Naive thymus-derived CD8-positive, alpha-beta T cell (primary cell): ENCODE results near the gene LMF1. TPM values are rescaled to one million over a fixed set of nuclear protein-coding genes. Genes with fewer than 3 reads are reported as not detected.
"Not testable (repeated sequence)": the region's sequence is repeated elsewhere in the genome, so short reads cannot be mapped to it uniquely, and the experiment has no call there.

Experiments
- ATAC-seq, 2 donors: fragments of 150-1000 bp; cut with Tn5 transposase in 1 of 2; sonication (Bioruptor Pico), chemical (Tn5 transposase) in 1 of 2; 1 replicate in 1 of 2; 2 replicates in 1 of 2; pipeline ENCODE4 v1.10.0; 2021; ENCODE audit warnings: mild to moderate bottlenecking in 2 of 2, moderate library complexity in 2 of 2
- POLR2A ChIA-PET: fragments of 350-600 bp; sonication (Branson Sonifier 250); formaldehyde crosslinking; loops from one replicate; lab custom pipeline; 2021; ENCODE audit warnings: antibody characterized with exemption; lab: Charles Lee
- DNase-seq, 10 donors: peaks; one replicate each; pipeline versions ENCODE4 v3.0.0 to v3.0.0-alpha.2; 2020 to 2022
- H3K27ac Mint-ChIP-seq, 10 donors: one replicate each; pipeline ENCODE4 v1.8.0; 2020 to 2022; ENCODE audit warnings: mild to moderate bottlenecking in 10 of 10, mixed read lengths in 10 of 10, moderate library complexity in 4 of 10, inconsistent platforms in 1 of 10
- H3K27me3 Mint-ChIP-seq, 5 donors: one replicate each; pipeline ENCODE4 v1.8.0; 2021 to 2022; ENCODE audit warnings: mixed read lengths in 5 of 5
- H3K36me3 Mint-ChIP-seq, 3 donors: one replicate each; pipeline ENCODE4 v1.8.0; 2020 to 2022; ENCODE audit warnings: mixed read lengths in 3 of 3, mild to moderate bottlenecking in 2 of 3, inconsistent platforms in 1 of 3
- H3K4me1 Mint-ChIP-seq, 4 donors: one replicate each; pipeline ENCODE4 v1.8.0; 2021 to 2022; ENCODE audit warnings: mixed read lengths in 4 of 4
- H3K4me3 Mint-ChIP-seq, 10 donors: one replicate each; pipeline ENCODE4 v1.8.0; 2020 to 2022; ENCODE audit warnings: mild to moderate bottlenecking in 10 of 10, mixed read lengths in 10 of 10, moderate library complexity in 6 of 10, inconsistent platforms in 1 of 10
- H3K9me3 Mint-ChIP-seq, 9 donors: one replicate each; pipeline ENCODE4 v1.8.0; 2020 to 2022; ENCODE audit warnings: mixed read lengths in 9 of 9, mild to moderate bottlenecking in 3 of 9, inconsistent platforms in 1 of 9, moderate library complexity in 1 of 9
- polyA plus RNA-seq, 3 donors: library from polyadenylated mRNA; unstranded; fragments of 300-500 nt; fragmentation: Illumina TruSeq; gene quantifications; one replicate each; pipeline ENCODE4 v1.2.3, GENCODE V29; 2021
- total RNA-seq, 8 experiments: library from RNA in 2 of 8; stranded (reverse) in 2 of 8; gene quantifications; one replicate each; pipeline ENCODE4 v1.2.3 and lab custom pipeline; 2021 to 2026

The LMF1 gene
- total and polyA plus RNA-seq, 5 experiments from 2014 or later = 12.2 to 45.1 (median 13.6) TPM

GRCh38 chr16:891353-891740 is 79.4 kb downstream of the LMF1 start:
- Mint-ChIP-seq H3K36me3 (peaks cover 0 to 9% (median 3%) of the 10 kb centered on the region in 3 donors), H3K4me3 (no peak overlapping the region), H3K27me3 (no peaks in the 10 kb centered on the region), H3K9me3 (no peaks in the 10 kb centered on the region), H3K27ac (no peak overlapping the region), H3K4me1 (peaks cover 0 to 3% (median under 1%) of the 10 kb centered on the region in 4 donors)
- ATAC-seq = no peak
- DNase-seq = no peak
- POLR2A ChIA-PET = no interaction called here

GRCh38 chr16:890716-891352 is 80.0 kb downstream of the LMF1 start:
- POLR2A ChIA-PET = no interaction called here
- Mint-ChIP-seq H3K4me3 (no peak overlapping the region), H3K27ac (peak overlapping the region in 1 of 10 donors; percentile 40), H3K27me3 (no peaks in the 10 kb centered on the region), H3K4me1 (peaks cover 0 to 3% (median under 1%) of the 10 kb centered on the region in 4 donors), H3K9me3 (peaks cover 0 to 3% (median 0%) of the 10 kb centered on the region in 9 donors), H3K36me3 (peaks cover 0 to 9% (median 3%) of the 10 kb centered on the region in 3 donors)
- DNase-seq (no peak), ATAC-seq (no peak)

DNA sequence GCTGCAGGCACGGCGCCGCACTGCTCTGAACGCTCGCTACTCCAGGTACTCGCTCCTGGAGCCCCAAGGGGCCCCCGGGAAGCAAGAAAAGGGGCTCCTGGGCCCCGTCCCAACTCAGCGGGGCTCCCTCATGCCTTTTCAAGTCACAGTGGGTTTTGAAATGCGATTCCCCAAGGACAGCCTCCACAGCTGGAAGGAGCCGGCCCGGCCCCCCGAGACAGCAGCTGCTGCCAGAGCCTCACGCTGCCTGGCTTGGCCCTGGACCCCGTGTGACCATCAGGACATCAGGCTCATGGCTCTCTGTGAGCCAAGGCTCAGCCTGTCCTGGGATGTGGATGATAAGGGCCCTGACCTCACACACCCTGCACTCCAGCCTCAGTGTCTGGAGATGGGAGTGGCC is 80.6 kb downstream of the LMF1 start:
- Mint-ChIP-seq H3K9me3 (peaks cover 0 to 4% (median 0%) of the 10 kb centered on the region in 9 donors), H3K27me3 (no peaks in the 10 kb centered on the region), H3K4me3 (no peak overlapping the region), H3K4me1 (peaks cover 0 to 3% (median under 1%) of the 10 kb centered on the region in 4 donors), H3K27ac (peak overlapping the region in 1 of 10 donors; percentile 40), H3K36me3 (peaks cover 0 to 9% (median 3%) of the 10 kb centered on the region in 3 donors)
- DNase-seq (no peak), ATAC-seq (no peak)
- POLR2A ChIA-PET = no interaction called here

DNA sequence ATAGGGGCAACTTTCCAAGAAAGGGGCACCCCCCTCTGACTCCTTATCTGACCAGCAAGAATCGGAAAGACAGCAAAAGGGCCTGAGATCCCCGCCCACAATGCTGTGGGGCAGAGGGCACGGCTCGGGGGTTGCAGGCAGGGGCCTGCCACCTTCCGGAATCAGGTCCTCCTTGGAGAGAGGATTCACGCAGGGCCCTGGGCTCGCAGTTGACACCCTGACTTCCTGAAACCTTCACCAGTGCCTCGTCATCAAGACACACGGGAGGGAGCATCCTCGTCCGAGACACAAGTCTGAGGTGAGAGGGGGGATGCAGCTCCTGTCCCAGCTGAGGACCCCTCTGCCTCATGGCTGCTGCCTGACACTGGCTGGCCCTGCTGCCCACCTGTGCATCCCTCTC is 81.2 kb downstream of the LMF1 start:
- Mint-ChIP-seq H3K36me3 (peaks cover 0 to 9% (median 3%) of the 10 kb centered on the region in 3 donors), H3K27me3 (no peaks in the 10 kb centered on the region), H3K27ac (no peak overlapping the region), H3K9me3 (peaks cover 0 to 4% (median 0%) of the 10 kb centered on the region in 9 donors), H3K4me1 (peaks cover 0 to 3% (median under 1%) of the 10 kb centered on the region in 4 donors), H3K4me3 (no peak overlapping the region)
- no peak for ATAC-seq
- no peak for DNase-seq
- POLR2A ChIA-PET = no interaction called here

- peaks cover 0 to 4% (median 0%) of the 10 kb centered on the region in 9 donors for H3K9me3 Mint-ChIP-seq
- H3K4me1 Mint-ChIP-seq = peaks cover 0 to 1% (median 0%) of the 10 kb centered on the region in 4 donors
- H3K27me3 Mint-ChIP-seq = no peaks in the 10 kb centered on the region
- H3K27ac Mint-ChIP-seq = no peak overlapping the region
- ATAC-seq = no peak
- POLR2A ChIA-PET = no interaction called here
- H3K36me3 Mint-ChIP-seq = peaks cover 0 to 9% (median 3%) of the 10 kb centered on the region in 3 donors
- DNase-seq = no peak
- H3K4me3 Mint-ChIP-seq = no peak overlapping the region
Measured at GRCh38 chr16:888901-889570, 81.7 kb downstream of the LMF1 start.

DNA sequence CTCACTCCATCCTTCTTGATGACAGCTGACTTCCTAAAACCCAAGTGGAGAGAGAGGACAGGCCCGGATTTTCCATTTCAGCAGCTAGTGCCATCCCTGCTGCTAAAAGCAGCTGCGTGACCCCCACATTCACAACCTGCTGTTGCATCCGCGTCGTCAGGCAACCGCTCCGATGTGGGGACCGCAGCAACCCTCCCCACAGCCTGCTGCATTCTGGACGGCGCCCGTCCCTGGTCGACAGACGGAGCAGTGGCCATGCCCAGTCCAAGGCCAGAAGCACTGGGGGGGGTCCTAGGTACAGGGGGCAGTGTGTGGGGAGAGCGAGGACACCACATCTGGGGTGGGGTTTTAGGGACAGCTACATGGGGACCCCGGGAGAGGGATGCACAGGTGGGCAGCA is 82.3 kb downstream of the LMF1 start:
- not testable (repeated sequence) for H3K9me3 Mint-ChIP-seq

GRCh38 chr16:887846-888245 is 82.9 kb downstream of the LMF1 start:
- no peaks in the 10 kb centered on the region for H3K4me1 Mint-ChIP-seq

More for the DNA sequence above, 82.3 kb downstream of the LMF1 start:
- H3K27ac Mint-ChIP-seq, ATAC-seq, POLR2A ChIA-PET, DNase-seq, H3K36me3 Mint-ChIP-seq, H3K27me3 Mint-ChIP-seq, H3K4me3 Mint-ChIP-seq, H3K4me1 Mint-ChIP-seq: not testable (repeated sequence)

GRCh38 chr16:886802-887731 is 83.7 kb downstream of the LMF1 start:
- H3K27ac Mint-ChIP-seq = no peak overlapping the region
- peak in 1 of 10 donors; percentile 55 for DNase-seq
- POLR2A ChIA-PET = no interaction called here
- no peak for ATAC-seq
- H3K4me1 Mint-ChIP-seq = no peaks in the 10 kb centered on the region
- no peaks in the 10 kb centered on the region for H3K27me3 Mint-ChIP-seq
- no peak overlapping the region for H3K4me3 Mint-ChIP-seq
- H3K36me3 Mint-ChIP-seq = peaks cover 0 to 14% (median 5%) of the 10 kb centered on the region in 3 donors
- H3K9me3 Mint-ChIP-seq = peaks cover 0 to 8% (median 0%) of the 10 kb centered on the region in 9 donors

More at GRCh38 chr16:887846-888245, 82.9 kb downstream of the LMF1 start:
- Mint-ChIP-seq H3K36me3 (peaks cover 0 to 9% (median 3%) of the 10 kb centered on the region in 3 donors), H3K9me3 (peaks cover 0 to 4% (median 0%) of the 10 kb centered on the region in 9 donors), H3K27me3 (no peaks in the 10 kb centered on the region), H3K4me3 (no peak overlapping the region), H3K27ac (no peak overlapping the region)
- no peak for DNase-seq
- ATAC-seq = no peak
- POLR2A ChIA-PET = no interaction called here

DNA sequence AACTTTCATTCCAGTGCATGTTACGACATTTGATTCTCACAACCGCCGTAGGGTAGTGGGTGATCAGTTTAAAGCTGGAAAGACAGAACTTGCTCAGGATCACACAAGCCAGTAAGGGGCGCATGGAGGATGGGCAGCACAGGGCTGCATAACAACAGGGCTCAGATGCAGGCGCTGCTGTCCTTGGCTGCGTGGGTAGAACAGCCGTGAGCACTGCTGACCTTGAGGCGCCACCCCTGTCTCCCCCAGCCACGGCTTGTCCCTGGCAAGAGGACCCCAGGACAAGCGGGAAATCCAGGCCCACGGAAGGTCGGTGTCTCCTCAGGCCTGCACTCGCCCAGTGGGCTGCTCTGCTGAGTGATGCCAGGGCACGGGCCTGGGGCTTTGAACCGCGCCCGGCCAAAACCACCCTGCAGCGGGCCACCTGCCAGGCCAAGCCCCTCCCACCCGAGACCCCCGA is 84.7 kb downstream of the LMF1 start:
- H3K9me3 Mint-ChIP-seq = peaks cover 0 to 10% (median 0%) of the 10 kb centered on the region in 9 donors
- POLR2A ChIA-PET = no interaction called here
- ATAC-seq = no peak
- DNase-seq = peak in 1 of 10 donors; percentile 57
- H3K36me3 Mint-ChIP-seq = peaks cover 0 to 10% (median 3%) of the 10 kb centered on the region in 3 donors
- no peaks in the 10 kb centered on the region for H3K27me3 Mint-ChIP-seq
- no peak overlapping the region for H3K4me3 Mint-ChIP-seq
- H3K4me1 Mint-ChIP-seq = peaks cover 0 to 2% (median 0%) of the 10 kb centered on the region in 4 donors
- no peak overlapping the region for H3K27ac Mint-ChIP-seq

GRCh38 chr16:885391-885790 is 85.4 kb downstream of the LMF1 start:
- POLR2A ChIA-PET = no interaction called here
- no peak for DNase-seq
- H3K9me3 Mint-ChIP-seq = peaks cover 0 to 13% (median 0%) of the 10 kb centered on the region in 9 donors
- no peak overlapping the region for H3K27ac Mint-ChIP-seq
- H3K4me1 Mint-ChIP-seq = peaks cover 0 to 2% (median 0%) of the 10 kb centered on the region in 4 donors
- peaks cover 0 to 10% (median 3%) of the 10 kb centered on the region in 3 donors for H3K36me3 Mint-ChIP-seq
- no peaks in the 10 kb centered on the region for H3K27me3 Mint-ChIP-seq
- no peak overlapping the region for H3K4me3 Mint-ChIP-seq
- no peak for ATAC-seq

GRCh38 chr16:884232-884631 is 86.6 kb downstream of the LMF1 start:
- H3K27me3 Mint-ChIP-seq = no peaks in the 10 kb centered on the region
- POLR2A ChIA-PET = no interaction called here
- H3K27ac Mint-ChIP-seq = no peak overlapping the region
- H3K36me3 Mint-ChIP-seq = peaks cover 0 to 8% (median 3%) of the 10 kb centered on the region in 3 donors
- H3K4me1 Mint-ChIP-seq = peaks cover 0 to 2% (median 0%) of the 10 kb centered on the region in 4 donors
- H3K4me3 Mint-ChIP-seq = no peak overlapping the region
- H3K9me3 Mint-ChIP-seq = peaks cover 0 to 14% (median 0%) of the 10 kb centered on the region in 9 donors
- ATAC-seq = no peak
- no peak for DNase-seq

DNA sequence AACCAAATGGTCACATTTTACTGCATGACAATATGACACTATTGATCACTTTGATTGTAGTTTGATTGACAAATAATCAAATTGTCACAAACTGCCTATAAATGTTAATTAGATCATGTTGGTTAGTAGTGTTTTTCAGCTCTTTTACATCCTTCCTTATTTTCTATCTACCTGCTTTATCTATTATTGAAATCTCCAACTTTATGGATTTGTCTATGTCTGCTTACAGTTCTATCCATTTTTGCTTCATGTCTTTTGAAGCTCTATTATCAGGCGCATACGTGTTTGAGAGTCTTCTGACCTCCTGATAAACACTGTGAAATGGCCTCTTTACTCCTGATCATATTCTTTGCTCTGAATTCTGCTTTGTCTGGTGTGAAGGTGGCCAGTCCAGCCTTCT is 87.0 kb downstream of the LMF1 start:
- H3K4me3 Mint-ChIP-seq = no peak overlapping the region
- H3K9me3 Mint-ChIP-seq = peaks cover 0 to 14% (median 0%) of the 10 kb centered on the region in 9 donors
- ATAC-seq (no peak), DNase-seq (no peak)
- H3K27me3 Mint-ChIP-seq = no peaks in the 10 kb centered on the region
- peaks cover 0 to 2% (median 0%) of the 10 kb centered on the region in 4 donors for H3K4me1 Mint-ChIP-seq
- POLR2A ChIA-PET = no interaction called here
- H3K27ac Mint-ChIP-seq = no peak overlapping the region
- peaks cover 0 to 7% (median 3%) of the 10 kb centered on the region in 3 donors for H3K36me3 Mint-ChIP-seq
